GM23338 (cell line): ENCODE results near the gene TTC33. TPM values are rescaled to one million over a fixed set of nuclear protein-coding genes. Genes with fewer than 3 reads are reported as not detected.

Experiments
- ATAC-seq: fragments of 200-7000 bp; cut with Tn5 transposase; 3 replicates; pipeline ENCODE4 v1.9.1; 2020
- DNase-seq: peaks from one replicate; pipeline ENCODE4 v3.0.0-alpha.2; 2015; ENCODE audit warnings: low spot score
- H2AFZ ChIP-seq: fragments of 200-600 bp; sonication (generic); 2 replicates; pipeline ENCODE4 v1.8.0; 2016; ENCODE audit warnings: antibody characterized with exemption, mild to moderate bottlenecking, moderate library complexity
- H3F3A ChIP-seq: fragments of 200-600 bp; sonication (generic); replicated peaks from 2 replicates; pipeline ENCODE4 v1.8.0; 2017; ENCODE audit warnings: antibody characterized with exemption, mixed run types, low read depth
- H3K27ac ChIP-seq: fragments of 200-600 bp; sonication (generic); 2 replicates; pipeline ENCODE4 v1.6.1; 2016; ENCODE audit warnings: low read depth
- H3K27me3 ChIP-seq: fragments of 200-600 bp; sonication (generic); 2 replicates; pipeline ENCODE4 v1.8.0; 2016; ENCODE audit warnings: mild to moderate bottlenecking, mixed run types, moderate library complexity; ENCODE audit not compliant: insufficient read depth
- H3K36me3 ChIP-seq: fragments of 200-600 bp; sonication (generic); 2 replicates; pipeline ENCODE4 v1.8.0; 2016; ENCODE audit warnings: mild to moderate bottlenecking; ENCODE audit not compliant: insufficient read depth
- H3K4me1 ChIP-seq: fragments of 200-600 bp; sonication (generic); 2 replicates; pipeline ENCODE4 v1.8.0; 2016; ENCODE audit warnings: mild to moderate bottlenecking, moderate library complexity; ENCODE audit not compliant: insufficient read depth
- H3K4me2 ChIP-seq: fragments of 200-600 bp; sonication (generic); 2 replicates; pipeline ENCODE4 v1.7.1; 2017; ENCODE audit warnings: mixed run types
- H3K4me3 ChIP-seq: fragments of 200-600 bp; sonication (generic); 2 replicates; pipeline ENCODE4 v1.6.1; 2016; ENCODE audit warnings: mixed run types
- H3K79me2 ChIP-seq: fragments of 200-600 bp; sonication (generic); replicated peaks from 2 replicates; pipeline ENCODE4 v1.8.0; 2017; ENCODE audit warnings: mild to moderate bottlenecking; ENCODE audit not compliant: insufficient read depth
- H3K9me2 ChIP-seq: fragments of 200-600 bp; sonication (generic); 2 replicates; pipeline ENCODE4 v1.8.0; 2017; ENCODE audit not compliant: insufficient read depth
- H4K20me1 ChIP-seq: fragments of 200-600 bp; sonication (generic); replicated peaks from 2 replicates; pipeline ENCODE4 v1.8.0; 2017; ENCODE audit warnings: mild to moderate bottlenecking; ENCODE audit not compliant: insufficient read depth
- H3K27ac Mint-ChIP-seq: 2 replicates; pipeline ENCODE4 v1.8.0; 2020; ENCODE audit warnings: inconsistent platforms, mild to moderate bottlenecking, moderate library complexity, mixed read lengths
- H3K27me3 Mint-ChIP-seq: 3 replicates; pipeline ENCODE4 v1.8.0; 2022; ENCODE audit warnings: low read depth, mild to moderate bottlenecking, moderate library complexity, mixed read lengths, inconsistent platforms; ENCODE audit not compliant: insufficient read depth, poor library complexity
- H3K36me3 Mint-ChIP-seq: 3 replicates; pipeline ENCODE4 v1.8.0; 2021; ENCODE audit warnings: low read depth, mild to moderate bottlenecking, inconsistent platforms, moderate library complexity, mixed read lengths
- H3K4me1 Mint-ChIP-seq: 3 replicates; pipeline ENCODE4 v1.8.0; 2020; ENCODE audit warnings: mild to moderate bottlenecking, inconsistent platforms, mixed read lengths
- H3K4me3 Mint-ChIP-seq: 3 replicates; pipeline ENCODE4 v1.8.0; 2021; ENCODE audit warnings: moderate library complexity, mild to moderate bottlenecking, inconsistent platforms, mixed read lengths
- H3K9me3 Mint-ChIP-seq: 3 replicates; pipeline ENCODE4 v1.8.0; 2020; ENCODE audit warnings: moderate library complexity, mild to moderate bottlenecking, inconsistent platforms, mixed read lengths
- CREB1 ChIP-seq: fragments of 250-450 bp; sonication (Bioruptor Pico); IDR thresholded peaks from 2 replicates; pipeline ENCODE4 v1.5.0; 2020; ENCODE audit warnings: low read depth, mild to moderate bottlenecking, moderate library complexity
- EZH2 ChIP-seq: fragments of 200-600 bp; sonication (generic); IDR thresholded peaks from one replicate; pipeline ENCODE4 v1.8.0; 2017; ENCODE audit warnings: antibody characterized with exemption, mild to moderate bottlenecking, low read depth; ENCODE audit not compliant: unreplicated experiment
- EZH2phosphoT487 ChIP-seq: fragments of 200-600 bp; sonication (generic); IDR thresholded peaks from one replicate; pipeline ENCODE4 v1.8.1; 2018; ENCODE audit warnings: antibody characterized with exemption; ENCODE audit not compliant: unreplicated experiment
- JUNB ChIP-seq: IDR thresholded peaks from one replicate; pipeline ENCODE4 v1.6.1; 2016; ENCODE audit warnings: antibody characterized with exemption; ENCODE audit not compliant: unreplicated experiment
- NANOG ChIP-seq: IDR thresholded peaks from 2 replicates; pipeline ENCODE4 v1.6.1; 2016; ENCODE audit warnings: antibody characterized with exemption, borderline replicate concordance
- POLR2AphosphoS5 ChIP-seq: IDR thresholded peaks from 2 replicates; pipeline ENCODE4 v1.6.1; 2016; ENCODE audit warnings: antibody characterized with exemption, low read depth
- STAT1 ChIP-seq: IDR thresholded peaks from one replicate; pipeline ENCODE4 v1.6.1; 2016; ENCODE audit warnings: antibody characterized with exemption; ENCODE audit not compliant: unreplicated experiment
- ZNF114 ChIP-seq: fragments of 250-450 bp; sonication (Bioruptor Pico); IDR thresholded peaks from 2 replicates; pipeline ENCODE4 v1.5.0; 2020; ENCODE audit warnings: mild to moderate bottlenecking, moderate library complexity
- ZNF331 ChIP-seq: fragments of 250-450 bp; sonication (Bioruptor Pico); IDR thresholded peaks from 2 replicates; pipeline ENCODE4 v1.5.0; 2020; ENCODE audit warnings: low read depth, mild to moderate bottlenecking, moderate library complexity
- polyA plus RNA-seq: library from polyadenylated mRNA; unstranded; fragments of >200 nt; fragmentation: Nextera tagmentation; extraction: Ambion mirVana; gene quantifications from 2 replicates; pipeline ENCODE4 v1.2.1, GENCODE V29; 2016
- total RNA-seq: library from RNA; depleted of rRNA; stranded (reverse); fragments of >200 nt; shearing (Covaris generic); gene quantifications from 2 replicates; pipeline ENCODE4 v1.2.3, GENCODE V29; 2014
- TF ChIP-seq, protein P1 (sequence below): IDR thresholded peaks from 2 replicates; pipeline ENCODE4 v1.6.1; 2016; ENCODE audit warnings: antibody characterized with exemption
- TF ChIP-seq, protein P2 (sequence below): fragments of 250-450 bp; sonication (Bioruptor Pico); IDR thresholded peaks from 2 replicates; pipeline ENCODE4 v1.5.0; 2020; ENCODE audit warnings: mild to moderate bottlenecking, moderate library complexity
- TF ChIP-seq, protein P3 (sequence below): IDR thresholded peaks from one replicate; pipeline ENCODE4 v1.6.1; 2018; ENCODE audit warnings: antibody characterized with exemption; ENCODE audit not compliant: unreplicated experiment
- TF ChIP-seq, protein P4 (sequence below), 2 experiments: fragments of 200-600 bp in 1 of 2; sonication (generic) in 1 of 2; conservative IDR thresholded peaks; 2 replicates each; pipeline versions ENCODE4 v1.5.1 to v1.6.1; 2016 to 2017; ENCODE audit warnings: antibody characterized with exemption in 2 of 2, low read depth in 2 of 2, mild to moderate bottlenecking in 2 of 2, moderate library complexity in 1 of 2

Gene TTC33
- total and polyA plus RNA-seq, 2 experiments from 2014 or later, result 4.1 to 11.5 TPM

DNA sequence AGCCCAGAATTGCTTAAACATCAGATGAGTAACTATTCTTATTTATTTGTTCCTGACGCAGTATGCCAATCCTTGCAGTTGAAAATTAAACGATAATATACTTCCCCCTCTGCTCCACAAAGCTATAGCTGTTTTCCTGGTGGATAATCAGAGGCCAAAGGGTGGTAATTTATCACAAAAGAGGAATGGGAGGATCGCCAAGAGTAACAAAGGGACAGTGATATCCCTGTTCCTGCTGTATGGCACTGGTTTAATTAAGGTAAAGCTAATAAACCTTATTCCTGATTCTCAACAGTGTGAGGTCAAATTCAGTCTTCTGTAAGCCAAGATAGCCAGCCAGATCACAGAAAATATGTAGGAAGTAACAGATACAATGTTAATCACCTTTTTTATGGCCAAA, 109.5 kb downstream of the TTC33 start:
- Histone ChIP-seq H3K27me3 (no peaks in the 10 kb centered on the region), H3K4me1 (peaks cover 4% of the 10 kb centered on the region; the same call in 1 of the 2 replicates), H3F3A (no peaks in the 10 kb centered on the region), H3K36me3 (no peaks in the 10 kb centered on the region), H3K27ac (no peak overlapping the region), H4K20me1 (no peaks in the 10 kb centered on the region), H2AFZ (no peak overlapping the region), H3K9me2 (no peaks in the 10 kb centered on the region), H3K4me2 (no peak overlapping the region), H3K79me2 (no peaks in the 10 kb centered on the region), H3K4me3 (no peak overlapping the region)
- H3K4me3 Mint-ChIP-seq, result no peak overlapping the region
- H3K9me3 Mint-ChIP-seq, result no peaks in the 10 kb centered on the region; the same call in 2 of the 3 replicates
- H3K27ac Mint-ChIP-seq, result no peak overlapping the region
- H3K4me1 Mint-ChIP-seq, result no peaks in the 10 kb centered on the region
- H3K27me3 Mint-ChIP-seq, result no peaks in the 10 kb centered on the region
- TF ChIP-seq, protein P1, sequence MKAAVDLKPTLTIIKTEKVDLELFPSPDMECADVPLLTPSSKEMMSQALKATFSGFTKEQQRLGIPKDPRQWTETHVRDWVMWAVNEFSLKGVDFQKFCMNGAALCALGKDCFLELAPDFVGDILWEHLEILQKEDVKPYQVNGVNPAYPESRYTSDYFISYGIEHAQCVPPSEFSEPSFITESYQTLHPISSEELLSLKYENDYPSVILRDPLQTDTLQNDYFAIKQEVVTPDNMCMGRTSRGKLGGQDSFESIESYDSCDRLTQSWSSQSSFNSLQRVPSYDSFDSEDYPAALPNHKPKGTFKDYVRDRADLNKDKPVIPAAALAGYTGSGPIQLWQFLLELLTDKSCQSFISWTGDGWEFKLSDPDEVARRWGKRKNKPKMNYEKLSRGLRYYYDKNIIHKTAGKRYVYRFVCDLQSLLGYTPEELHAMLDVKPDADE, result no peak
- TF ChIP-seq ZNF331 (CRISPR knock-in tag) (no peak), CREB1 (no peak), EZH2phosphoT487 (no peak), EZH2 (no peak), ZNF114 (CRISPR knock-in tag) (no peak), JUNB (no peak), STAT1 (no peak), POLR2AphosphoS5 (no peak), NANOG (no peak)
- TF ChIP-seq, protein P2, sequence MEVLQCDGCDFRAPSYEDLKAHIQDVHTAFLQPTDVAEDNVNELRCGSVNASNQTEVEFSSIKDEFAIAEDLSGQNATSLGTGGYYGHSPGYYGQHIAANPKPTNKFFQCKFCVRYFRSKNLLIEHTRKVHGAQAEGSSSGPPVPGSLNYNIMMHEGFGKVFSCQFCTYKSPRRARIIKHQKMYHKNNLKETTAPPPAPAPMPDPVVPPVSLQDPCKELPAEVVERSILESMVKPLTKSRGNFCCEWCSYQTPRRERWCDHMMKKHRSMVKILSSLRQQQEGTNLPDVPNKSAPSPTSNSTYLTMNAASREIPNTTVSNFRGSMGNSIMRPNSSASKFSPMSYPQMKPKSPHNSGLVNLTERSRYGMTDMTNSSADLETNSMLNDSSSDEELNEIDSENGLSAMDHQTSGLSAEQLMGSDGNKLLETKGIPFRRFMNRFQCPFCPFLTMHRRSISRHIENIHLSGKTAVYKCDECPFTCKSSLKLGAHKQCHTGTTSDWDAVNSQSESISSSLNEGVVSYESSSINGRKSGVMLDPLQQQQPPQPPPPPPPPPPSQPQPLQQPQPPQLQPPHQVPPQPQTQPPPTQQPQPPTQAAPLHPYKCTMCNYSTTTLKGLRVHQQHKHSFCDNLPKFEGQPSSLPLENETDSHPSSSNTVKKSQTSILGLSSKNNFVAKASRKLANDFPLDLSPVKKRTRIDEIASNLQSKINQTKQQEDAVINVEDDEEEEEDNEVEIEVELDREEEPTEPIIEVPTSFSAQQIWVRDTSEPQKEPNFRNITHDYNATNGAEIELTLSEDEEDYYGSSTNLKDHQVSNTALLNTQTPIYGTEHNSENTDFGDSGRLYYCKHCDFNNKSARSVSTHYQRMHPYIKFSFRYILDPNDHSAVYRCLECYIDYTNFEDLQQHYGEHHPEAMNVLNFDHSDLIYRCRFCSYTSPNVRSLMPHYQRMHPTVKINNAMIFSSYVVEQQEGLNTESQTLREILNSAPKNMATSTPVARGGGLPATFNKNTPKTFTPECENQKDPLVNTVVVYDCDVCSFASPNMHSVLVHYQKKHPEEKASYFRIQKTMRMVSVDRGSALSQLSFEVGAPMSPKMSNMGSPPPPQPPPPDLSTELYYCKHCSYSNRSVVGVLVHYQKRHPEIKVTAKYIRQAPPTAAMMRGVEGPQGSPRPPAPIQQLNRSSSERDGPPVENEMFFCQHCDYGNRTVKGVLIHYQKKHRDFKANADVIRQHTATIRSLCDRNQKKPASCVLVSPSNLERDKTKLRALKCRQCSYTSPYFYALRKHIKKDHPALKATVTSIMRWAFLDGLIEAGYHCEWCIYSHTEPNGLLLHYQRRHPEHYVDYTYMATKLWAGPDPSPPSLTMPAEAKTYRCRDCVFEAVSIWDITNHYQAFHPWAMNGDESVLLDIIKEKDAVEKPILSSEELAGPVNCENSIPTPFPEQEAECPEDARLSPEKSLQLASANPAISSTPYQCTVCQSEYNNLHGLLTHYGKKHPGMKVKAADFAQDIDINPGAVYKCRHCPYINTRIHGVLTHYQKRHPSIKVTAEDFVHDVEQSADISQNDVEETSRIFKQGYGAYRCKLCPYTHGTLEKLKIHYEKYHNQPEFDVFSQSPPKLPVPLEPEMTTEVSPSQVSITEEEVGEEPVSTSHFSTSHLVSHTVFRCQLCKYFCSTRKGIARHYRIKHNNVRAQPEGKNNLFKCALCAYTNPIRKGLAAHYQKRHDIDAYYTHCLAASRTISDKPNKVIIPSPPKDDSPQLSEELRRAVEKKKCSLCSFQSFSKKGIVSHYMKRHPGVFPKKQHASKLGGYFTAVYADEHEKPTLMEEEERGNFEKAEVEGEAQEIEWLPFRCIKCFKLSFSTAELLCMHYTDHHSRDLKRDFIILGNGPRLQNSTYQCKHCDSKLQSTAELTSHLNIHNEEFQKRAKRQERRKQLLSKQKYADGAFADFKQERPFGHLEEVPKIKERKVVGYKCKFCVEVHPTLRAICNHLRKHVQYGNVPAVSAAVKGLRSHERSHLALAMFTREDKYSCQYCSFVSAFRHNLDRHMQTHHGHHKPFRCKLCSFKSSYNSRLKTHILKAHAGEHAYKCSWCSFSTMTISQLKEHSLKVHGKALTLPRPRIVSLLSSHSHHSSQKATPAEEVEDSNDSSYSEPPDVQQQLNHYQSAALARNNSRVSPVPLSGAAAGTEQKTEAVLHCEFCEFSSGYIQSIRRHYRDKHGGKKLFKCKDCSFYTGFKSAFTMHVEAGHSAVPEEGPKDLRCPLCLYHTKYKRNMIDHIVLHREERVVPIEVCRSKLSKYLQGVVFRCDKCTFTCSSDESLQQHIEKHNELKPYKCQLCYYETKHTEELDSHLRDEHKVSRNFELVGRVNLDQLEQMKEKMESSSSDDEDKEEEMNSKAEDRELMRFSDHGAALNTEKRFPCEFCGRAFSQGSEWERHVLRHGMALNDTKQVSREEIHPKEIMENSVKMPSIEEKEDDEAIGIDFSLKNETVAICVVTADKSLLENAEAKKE (CRISPR knock-in tag), result no peak
- TF ChIP-seq, protein P3, sequence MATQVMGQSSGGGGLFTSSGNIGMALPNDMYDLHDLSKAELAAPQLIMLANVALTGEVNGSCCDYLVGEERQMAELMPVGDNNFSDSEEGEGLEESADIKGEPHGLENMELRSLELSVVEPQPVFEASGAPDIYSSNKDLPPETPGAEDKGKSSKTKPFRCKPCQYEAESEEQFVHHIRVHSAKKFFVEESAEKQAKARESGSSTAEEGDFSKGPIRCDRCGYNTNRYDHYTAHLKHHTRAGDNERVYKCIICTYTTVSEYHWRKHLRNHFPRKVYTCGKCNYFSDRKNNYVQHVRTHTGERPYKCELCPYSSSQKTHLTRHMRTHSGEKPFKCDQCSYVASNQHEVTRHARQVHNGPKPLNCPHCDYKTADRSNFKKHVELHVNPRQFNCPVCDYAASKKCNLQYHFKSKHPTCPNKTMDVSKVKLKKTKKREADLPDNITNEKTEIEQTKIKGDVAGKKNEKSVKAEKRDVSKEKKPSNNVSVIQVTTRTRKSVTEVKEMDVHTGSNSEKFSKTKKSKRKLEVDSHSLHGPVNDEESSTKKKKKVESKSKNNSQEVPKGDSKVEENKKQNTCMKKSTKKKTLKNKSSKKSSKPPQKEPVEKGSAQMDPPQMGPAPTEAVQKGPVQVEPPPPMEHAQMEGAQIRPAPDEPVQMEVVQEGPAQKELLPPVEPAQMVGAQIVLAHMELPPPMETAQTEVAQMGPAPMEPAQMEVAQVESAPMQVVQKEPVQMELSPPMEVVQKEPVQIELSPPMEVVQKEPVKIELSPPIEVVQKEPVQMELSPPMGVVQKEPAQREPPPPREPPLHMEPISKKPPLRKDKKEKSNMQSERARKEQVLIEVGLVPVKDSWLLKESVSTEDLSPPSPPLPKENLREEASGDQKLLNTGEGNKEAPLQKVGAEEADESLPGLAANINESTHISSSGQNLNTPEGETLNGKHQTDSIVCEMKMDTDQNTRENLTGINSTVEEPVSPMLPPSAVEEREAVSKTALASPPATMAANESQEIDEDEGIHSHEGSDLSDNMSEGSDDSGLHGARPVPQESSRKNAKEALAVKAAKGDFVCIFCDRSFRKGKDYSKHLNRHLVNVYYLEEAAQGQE, result no peak
- TF ChIP-seq, protein P4, sequence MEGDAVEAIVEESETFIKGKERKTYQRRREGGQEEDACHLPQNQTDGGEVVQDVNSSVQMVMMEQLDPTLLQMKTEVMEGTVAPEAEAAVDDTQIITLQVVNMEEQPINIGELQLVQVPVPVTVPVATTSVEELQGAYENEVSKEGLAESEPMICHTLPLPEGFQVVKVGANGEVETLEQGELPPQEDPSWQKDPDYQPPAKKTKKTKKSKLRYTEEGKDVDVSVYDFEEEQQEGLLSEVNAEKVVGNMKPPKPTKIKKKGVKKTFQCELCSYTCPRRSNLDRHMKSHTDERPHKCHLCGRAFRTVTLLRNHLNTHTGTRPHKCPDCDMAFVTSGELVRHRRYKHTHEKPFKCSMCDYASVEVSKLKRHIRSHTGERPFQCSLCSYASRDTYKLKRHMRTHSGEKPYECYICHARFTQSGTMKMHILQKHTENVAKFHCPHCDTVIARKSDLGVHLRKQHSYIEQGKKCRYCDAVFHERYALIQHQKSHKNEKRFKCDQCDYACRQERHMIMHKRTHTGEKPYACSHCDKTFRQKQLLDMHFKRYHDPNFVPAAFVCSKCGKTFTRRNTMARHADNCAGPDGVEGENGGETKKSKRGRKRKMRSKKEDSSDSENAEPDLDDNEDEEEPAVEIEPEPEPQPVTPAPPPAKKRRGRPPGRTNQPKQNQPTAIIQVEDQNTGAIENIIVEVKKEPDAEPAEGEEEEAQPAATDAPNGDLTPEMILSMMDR (conservative IDR thresholded peaks at IDR 0.05; ENCODE audit: low read depth in 2 of 2), result no peak
- H3K36me3 Mint-ChIP-seq, result no peaks in the 10 kb centered on the region
- DNase-seq, result no peak
- no peak for ATAC-seq
